Spleen (tissue), 7 donors: ENCODE data around the gene MED10.

Experiments used
- POLR2A ChIP-seq, 3 donors: fragments of 450-650 bp; IDR thresholded peaks; one replicate each; pipeline ENCODE4 v1.5.1; 2017; ENCODE audit warnings: antibody characterized with exemption in 3 of 3, mild to moderate bottlenecking in 1 of 3
- TF ChIP-seq, protein P1 (sequence below), 11 experiments: fragments of 200-600 bp in 7 of 11; fragments of 450-650 bp in 4 of 11; sonication (generic) in 4 of 11; IDR thresholded peaks in 8 of 11; conservative IDR thresholded peaks in 3 of 11; 1 replicate in 7 of 11; 2 replicates in 4 of 11; pipeline versions ENCODE4 v1.4.0 to v1.8.0; 2016 to 2021; ENCODE audit warnings: antibody characterized with exemption in 11 of 11, inconsistent platforms in 4 of 11, mild to moderate bottlenecking in 1 of 11
- donor health status: DM: no; HTN: no; CAD: no; lungs with moderate emphysema.
- donor health status: DM: no; HTN: no; CAD: no.
- donor health status: DM: no; HTN: no; CAD: no.

DNA sequence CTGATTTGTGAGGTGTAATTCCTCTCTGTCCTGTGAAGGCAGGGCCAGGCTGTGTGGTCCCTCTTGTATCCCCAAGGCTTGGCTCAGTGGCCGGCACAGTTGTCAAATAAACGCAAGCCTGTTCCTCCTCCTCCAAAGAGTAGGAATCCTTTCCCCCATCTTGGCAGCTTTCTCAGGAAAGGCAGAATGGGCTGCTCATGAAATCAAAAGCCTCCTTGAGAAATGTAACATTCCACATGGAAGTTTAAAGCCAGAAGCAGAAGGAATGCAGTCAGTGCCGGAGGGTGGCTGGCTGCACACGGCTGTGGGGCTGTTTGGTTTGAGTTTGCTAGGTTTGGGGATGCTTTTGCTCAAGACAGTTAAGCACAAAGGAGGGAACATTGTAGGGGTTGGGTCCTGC is 34.5 kb upstream of the MED10 start:
- TF ChIP-seq, protein P1, sequence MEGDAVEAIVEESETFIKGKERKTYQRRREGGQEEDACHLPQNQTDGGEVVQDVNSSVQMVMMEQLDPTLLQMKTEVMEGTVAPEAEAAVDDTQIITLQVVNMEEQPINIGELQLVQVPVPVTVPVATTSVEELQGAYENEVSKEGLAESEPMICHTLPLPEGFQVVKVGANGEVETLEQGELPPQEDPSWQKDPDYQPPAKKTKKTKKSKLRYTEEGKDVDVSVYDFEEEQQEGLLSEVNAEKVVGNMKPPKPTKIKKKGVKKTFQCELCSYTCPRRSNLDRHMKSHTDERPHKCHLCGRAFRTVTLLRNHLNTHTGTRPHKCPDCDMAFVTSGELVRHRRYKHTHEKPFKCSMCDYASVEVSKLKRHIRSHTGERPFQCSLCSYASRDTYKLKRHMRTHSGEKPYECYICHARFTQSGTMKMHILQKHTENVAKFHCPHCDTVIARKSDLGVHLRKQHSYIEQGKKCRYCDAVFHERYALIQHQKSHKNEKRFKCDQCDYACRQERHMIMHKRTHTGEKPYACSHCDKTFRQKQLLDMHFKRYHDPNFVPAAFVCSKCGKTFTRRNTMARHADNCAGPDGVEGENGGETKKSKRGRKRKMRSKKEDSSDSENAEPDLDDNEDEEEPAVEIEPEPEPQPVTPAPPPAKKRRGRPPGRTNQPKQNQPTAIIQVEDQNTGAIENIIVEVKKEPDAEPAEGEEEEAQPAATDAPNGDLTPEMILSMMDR (IDR thresholded peaks at IDR 0.05 in 8 of 11, conservative IDR thresholded peaks at IDR 0.05 in 3 of 11), result no peak
- TF ChIP-seq POLR2A (IDR thresholded peaks at IDR 0.05), result no peak
